Putamen (tissue), 1 donor: ENCODE results near the gene MLLT1.

Experiments
- DNase-seq: peaks from one replicate; pipeline ENCODE4 v3.0.0-alpha.2; 2016; ENCODE audit warnings: low spot score

Gene MLLT1

DNA sequence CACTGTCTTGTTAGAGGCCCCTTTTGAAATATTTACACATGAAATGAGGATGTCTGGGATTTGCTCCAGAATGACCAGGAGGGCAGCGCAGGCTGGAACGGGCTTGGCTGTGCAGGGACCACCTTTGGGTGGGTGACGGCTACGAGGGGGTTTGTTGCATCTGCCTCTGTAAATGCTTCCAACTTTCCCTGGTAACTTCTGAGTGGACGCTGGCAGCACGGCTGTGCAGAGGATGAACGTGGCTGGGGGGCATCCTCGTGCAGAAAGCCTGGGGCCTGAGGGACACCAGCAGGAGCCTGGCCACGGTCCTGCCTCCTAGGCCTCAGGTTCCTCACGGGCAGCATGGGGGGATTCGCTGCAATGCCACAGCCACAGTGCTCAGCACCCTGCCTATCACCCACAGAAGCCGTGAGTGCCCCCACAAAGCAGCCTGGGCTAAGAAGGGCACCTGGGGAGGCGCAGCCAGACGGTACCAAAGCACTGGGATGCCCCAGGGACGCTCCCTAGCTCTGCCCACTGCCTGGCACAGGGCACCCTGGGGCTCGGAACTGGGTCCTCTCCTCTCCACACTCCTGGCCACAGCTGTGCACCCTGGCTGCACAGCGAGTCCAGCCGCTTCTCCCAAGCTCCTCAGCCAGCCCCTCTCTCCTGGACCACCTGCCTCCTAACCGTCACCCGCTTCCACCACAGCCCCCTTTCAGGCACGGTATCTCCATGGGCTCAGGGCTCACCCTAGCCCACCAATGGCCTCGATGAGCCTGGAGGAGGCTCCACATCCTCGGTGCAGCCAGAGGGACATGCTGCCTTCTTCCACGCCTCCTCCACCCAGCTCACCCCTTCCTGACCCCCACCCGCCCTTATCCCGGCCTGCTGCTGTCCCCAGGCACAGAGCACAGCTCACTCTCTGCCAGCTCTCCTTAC is 44.5 kb downstream of the MLLT1 start:
- DNase-seq = no peak

DNA sequence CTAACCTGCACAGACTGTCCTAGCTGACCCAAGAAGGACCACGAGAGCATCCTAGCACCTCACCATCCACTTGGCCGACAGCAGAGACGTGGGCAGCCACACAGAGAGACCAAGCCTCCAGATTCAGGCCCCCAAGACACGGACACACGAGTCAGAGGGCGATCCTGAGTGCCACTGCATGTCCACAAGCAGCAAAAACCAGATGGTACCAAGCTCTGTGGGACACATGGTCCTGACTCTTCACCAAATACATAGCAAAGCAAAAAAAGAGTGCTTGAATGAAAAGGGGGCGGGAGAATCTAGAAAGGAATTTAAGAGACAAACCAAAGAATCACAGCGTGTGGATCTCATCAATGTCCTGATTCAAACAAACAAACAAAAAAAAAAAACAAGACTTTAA is 45.2 kb downstream of the MLLT1 start:
- DNase-seq = no peak

DNA sequence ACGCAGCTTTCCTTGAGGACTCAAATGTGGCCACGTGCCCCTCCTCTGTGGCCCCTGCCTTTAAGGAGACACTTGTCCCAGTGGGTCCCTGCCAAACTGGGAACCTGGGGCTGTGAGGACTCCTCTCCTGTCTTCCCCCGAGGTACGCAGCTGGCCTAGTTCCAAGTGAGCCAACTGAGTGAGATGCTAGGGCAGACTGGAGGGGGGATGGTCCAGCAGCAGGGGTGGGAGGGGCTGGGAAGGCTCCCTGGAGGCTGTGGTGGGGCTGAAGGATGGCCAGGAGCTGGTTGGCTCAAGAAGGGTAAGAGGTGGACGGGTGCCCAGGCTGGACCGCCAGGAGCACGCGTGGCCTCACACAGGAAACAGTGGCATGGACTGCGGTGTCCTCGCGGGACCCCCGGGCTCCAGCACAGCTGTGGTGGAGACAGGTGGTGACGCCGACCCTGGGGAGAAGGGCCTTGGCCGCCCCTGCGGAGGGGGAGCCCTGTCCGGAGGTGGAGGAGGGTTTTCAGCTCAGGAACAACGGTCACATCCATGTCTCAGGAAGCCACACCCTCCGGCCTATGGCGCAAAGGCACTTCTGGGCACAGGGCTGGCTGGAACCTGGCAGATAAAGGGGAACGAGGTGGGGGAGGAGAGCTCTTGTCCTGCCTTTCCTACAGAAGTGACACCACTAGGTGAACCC is 45.8 kb downstream of the MLLT1 start:
- no peak for DNase-seq

DNA sequence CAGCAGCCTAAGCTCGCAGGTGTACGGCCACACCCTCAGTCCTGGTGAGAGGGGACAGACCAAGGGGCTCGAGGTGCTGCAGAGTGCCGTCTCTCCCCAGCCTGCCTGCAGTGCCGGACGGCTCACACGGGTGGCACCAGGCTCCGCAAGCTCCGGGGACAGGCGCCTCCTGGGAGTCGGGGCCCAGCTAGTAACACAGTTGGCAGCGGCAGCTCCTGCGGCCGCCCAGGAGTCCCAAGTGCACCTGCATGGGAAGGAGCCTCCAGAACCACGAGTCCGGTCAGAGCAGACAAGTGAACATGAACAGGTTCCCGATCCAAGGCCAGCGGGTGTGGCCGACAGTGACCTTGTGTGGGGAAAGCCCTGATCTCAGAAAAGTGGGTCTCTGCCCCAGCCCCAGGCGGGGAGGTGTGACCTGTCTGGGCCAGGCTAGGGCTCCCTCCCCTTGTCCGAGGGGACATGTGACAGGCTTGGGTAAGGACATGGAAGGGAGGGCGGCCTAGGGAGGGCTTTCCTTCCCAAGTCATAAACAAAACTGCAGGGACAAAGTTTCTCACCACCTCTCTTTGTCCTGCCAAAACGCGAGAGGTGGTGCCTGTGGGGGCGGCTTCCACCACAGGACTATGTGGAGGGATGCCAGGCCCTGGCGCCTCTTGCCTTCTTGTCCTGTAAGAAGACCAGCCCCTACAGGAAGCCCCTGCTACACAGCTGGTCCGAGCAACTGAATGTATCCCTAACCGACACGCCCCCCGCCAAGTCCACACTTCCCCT is 46.5 kb downstream of the MLLT1 start:
- DNase-seq = no peak

DNA sequence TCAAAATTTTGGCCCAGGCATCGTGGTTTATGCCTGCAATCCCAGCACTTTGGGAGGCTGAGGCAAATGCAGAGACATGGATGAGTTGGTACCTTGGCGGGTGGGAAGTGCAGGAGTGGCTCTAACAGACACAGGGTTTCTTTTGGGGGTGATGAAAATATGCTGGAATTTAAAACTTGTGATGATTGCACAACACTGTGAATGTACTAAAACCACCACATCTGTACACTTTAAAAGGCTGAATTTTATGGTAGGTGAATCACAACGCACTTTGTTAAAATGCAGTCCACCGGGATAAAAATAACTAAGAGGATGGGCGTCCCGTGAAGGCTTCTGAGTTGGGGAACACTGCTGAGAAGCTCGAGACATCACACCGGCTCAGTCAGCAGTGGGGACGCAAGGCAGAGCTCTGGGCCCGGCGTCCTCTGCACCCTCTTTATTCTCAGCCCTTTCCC is 47.1 kb downstream of the MLLT1 start:
- DNase-seq = no peak

DNA sequence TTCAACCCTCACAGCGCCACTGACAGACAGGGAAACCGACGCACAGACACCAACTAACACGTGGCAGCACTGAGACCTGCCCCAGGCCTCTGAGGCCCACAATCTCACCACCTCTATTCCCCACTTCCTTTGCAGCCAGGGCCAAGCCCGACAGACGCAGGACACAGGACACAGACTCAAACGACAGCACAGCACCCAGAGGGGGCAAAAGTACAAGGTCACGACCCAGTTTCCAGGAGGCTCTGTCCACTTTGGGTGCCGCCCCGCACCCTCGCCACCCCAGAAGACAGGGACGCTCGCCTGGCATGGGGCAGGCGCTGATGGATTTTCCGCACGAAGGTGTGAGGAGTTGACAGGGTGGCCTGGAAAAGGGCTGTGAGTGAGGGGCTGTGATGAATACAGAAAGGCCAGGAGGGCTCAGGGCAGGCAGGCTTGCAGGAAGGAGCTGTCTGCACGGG is 48.8 kb downstream of the MLLT1 start:
- DNase-seq = no peak

DNA sequence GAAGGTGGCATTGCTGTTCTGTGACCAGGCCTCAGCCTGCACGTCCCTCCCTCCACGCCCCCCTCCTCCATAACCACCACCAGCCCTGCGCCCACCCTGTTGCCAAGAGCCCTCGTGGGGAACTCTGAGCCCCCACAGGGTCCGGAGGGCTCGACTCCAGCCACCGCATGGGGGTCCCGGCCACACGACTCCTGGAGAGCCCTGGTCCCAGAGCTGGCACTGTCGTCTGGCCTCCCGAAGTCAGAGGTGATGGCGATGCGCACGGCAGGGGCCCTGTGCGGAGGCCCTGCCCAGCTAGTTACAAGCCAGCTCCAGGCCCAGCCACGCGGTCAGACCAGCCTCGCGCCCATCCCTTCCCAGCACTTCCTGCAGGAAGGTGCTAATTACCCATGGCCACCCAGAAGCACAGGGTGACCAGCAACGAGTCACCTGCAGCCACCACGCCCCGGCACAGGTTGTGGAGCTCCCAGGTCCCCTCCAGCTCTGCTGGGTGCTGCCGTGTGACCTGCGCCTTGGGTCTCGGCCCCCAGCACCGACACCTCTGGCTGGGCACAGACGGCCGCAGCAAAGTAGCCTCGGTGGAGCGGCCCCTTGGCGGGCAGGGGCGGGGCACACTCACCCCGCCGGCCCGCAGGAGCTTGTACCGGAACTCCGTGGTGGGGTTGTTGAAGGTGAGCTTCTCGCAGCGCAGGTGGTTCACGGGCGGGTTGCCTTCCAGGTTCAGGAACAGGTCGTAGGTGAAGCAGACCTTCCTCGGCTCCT is 49.6 kb downstream of the MLLT1 start:
- DNase-seq = no peak

DNA sequence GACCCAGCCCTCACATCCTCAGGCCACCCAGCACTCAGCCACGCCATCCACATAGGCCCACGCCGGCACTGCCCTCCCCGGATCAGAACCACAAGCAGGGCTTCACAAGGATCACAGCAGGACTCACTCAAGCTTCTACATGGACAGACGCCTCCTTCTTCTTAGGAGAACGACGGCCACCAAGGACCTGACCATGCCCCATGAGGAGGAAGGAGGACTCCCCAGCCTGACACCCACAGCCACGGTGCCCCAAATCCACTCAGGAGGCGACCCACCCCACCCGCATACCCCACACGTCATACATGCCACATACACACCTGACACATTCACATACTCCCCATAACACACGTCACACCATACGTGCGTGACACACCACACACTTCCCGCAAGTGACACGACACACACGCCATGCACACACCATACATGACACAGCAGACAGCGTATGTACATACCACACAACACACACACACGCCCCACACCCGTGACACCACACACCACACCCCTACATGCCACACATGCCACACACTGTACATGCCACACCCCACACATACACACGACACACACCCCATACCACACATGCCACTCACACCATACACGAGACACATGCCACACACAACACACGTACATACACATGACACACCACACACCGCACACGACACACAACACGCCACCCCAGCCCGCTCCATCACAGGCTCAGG is 50.4 kb downstream of the MLLT1 start:
- no peak for DNase-seq

DNA sequence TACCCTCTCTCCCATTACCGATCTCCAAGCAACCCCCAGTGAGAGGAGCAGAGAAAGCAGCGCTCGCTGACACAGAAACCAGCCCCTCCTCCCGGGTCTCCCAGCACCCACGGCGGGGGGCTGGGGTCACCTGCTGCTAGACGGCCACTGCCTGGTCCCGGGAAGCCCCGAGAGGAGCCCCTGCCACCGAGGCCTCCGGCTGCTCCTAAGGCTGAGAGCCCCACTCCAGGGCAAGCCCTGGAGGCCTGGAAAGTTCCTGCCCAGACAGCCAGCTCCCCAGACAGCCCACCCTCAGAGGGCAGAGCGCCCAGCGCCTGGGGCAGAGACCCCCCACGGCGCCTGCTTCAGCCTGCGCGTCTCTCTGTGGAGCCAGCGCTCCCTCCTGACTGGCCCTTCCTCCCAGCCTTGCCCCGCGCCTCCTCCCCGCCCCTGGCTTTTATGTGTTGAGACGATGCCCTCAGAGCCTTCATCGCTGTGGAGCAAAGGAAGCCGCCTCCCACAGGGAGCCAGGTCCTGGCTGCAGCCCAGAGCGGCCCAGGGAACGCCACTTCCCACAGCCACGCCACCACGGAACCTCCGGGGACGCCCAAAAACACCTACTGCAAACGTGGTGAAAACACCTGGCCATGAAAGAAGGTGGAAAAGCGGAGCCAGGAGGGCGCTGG is 51.1 kb downstream of the MLLT1 start:
- DNase-seq = no peak

DNA sequence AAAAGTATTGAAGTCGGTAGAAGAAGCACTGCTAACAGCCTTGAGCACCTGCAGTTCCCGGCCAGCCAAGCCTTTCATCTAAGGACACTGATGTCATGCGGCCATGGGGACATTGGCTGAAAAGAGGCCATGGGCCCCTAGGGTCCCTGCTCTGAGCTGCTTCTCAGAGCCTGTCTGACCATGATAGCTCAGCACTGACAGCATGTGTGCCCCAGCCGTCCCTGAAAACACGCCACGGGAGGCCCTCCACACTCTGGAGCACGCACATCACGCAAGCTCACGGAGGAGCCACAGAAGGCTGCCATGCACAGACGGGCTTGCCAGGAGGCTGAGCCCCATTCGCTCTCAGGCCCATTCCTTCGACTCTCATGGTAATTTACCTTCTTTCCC is 51.8 kb downstream of the MLLT1 start:
- DNase-seq = no peak

DNA sequence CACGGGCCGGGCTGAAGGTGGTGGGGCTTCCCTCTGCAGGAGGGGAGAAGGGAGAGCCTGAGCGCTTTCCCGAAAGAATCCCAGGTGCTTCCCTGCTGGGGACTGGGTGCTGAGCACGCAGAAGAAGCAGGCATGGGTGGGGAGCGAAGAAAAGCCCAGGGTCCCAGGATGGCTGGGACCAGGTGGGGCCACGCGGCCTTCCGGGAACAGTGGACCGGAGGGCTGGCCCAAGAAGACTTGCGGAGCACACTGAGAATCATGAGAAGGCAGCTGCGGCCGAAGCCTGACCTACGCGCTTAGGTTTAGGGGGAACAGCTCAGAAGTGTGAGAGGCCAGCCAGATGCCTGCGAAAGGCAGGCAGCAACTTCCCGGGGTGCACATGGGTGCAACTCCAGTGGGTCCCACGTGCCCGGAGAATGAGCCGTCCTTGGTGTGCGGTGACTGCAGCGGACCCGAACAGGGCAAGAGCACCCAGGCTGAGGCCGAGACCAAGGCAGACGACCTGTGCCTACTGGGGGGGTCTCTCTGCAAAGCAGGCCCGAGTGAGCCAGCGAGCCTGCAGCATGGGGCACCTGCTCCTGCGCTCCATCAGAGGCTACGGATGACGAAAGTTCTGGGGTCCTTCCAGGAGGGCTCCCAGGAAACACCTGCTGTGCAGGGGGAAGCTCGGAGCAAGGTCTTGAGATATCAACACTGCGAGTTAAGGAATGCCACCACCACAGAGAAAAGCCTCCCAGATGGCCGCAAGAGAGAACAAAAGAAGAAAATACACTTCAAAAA is 52.4 kb downstream of the MLLT1 start:
- no peak for DNase-seq

DNA sequence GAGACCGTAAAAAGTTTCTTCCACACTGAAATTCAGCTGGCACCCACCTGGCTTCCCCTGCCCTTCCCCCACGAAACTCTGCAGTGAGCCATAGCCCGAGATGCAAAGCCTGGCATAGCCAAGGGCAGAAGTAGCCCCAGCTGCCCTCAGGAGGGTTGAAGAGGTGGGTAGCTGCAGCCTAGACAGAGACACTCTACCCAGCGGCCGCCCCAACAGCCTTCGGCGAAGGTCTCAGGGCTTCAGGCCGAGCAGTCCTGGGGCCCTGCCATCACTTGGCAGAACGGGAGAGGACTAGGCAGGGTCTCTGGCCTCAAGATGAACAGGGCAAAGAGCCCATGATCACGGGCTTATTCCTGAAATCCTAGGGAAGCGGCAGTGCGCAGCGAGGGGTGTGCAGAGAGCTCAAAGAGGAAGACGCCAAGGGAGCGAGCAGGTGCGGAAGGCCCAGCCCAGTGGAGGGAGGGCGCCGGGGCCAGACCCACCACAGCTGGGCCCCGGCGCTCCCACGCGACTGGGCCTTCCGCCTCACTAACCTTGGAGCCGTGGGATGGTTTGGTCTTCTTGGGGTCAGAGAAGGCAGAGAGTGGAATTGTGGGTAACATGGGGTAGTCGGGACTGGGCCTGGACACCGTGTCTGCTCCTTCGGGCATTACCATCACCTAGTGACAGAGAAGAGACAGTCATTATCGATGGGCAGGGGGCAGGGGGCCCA is 53.2 kb downstream of the MLLT1 start:
- no peak for DNase-seq

DNA sequence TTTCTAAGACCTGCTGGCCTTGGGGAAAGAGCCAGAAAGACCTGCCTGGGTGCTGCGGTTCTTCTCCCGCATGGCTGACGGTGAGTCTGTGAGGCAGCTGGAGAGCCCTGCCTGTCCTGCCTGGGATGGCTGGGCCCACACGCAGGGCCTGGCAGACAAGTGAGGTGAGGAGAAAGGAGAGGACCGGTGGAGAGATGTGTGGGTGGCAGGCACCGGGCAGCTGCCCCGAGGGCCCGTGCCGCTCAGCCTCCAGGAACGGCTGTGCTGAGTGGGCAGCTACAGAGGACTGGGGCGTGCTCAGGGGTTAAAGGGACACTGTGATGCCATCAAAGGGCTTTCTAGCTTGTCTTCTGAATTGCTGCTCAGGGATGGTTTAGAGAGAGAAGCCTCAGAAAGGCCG is 53.8 kb downstream of the MLLT1 start:
- no peak for DNase-seq

DNA sequence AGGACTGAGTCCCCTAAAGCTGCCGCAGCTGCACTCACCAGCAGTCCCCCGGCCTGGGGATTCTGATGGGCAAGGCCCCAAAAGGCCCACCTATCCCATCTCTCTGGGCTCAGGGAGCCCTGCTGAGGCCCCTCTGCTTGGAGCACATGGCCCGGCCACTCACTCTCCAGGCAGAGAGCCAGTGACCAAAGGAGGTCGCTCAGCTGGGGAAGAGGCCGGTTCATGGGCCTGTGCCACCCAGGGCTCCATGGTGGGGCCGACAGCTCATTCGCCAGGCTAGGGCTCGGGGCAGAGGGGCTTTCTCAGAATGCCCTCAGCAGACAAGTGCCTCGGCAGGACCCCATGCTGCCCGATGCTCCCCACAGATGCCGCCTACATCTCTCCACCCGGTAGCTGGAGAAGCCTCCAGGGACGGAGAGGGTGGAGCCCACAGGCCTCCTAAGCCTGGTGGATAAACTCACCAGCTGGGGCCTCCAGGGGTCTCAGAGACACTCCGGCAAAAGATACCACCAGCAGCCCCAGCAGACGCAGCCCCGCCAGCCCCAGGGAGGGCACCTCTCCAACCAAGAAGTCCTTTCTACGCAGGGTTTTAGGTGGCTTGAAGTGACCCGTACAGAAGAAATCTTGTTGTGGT is 54.4 kb downstream of the MLLT1 start:
- DNase-seq = no peak

DNA sequence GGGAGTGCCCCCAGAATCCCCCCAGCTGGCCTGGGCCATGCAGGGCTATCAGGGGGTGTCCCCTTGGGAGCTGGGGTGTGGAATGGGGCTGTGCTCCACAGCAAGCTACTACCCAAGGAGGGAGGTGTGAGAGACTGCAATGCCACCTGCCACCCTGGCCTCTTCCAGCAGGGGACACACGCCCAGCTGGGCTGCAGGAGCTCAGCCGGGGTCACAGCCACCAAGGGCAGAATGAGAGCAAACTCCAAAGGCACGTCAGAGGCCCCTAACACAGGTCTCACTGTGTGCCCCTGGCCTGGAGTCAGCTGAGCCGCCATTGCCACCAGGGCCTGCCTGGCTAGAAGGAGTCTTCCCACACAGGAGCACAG is 55.5 kb downstream of the MLLT1 start:
- DNase-seq = no peak

DNA sequence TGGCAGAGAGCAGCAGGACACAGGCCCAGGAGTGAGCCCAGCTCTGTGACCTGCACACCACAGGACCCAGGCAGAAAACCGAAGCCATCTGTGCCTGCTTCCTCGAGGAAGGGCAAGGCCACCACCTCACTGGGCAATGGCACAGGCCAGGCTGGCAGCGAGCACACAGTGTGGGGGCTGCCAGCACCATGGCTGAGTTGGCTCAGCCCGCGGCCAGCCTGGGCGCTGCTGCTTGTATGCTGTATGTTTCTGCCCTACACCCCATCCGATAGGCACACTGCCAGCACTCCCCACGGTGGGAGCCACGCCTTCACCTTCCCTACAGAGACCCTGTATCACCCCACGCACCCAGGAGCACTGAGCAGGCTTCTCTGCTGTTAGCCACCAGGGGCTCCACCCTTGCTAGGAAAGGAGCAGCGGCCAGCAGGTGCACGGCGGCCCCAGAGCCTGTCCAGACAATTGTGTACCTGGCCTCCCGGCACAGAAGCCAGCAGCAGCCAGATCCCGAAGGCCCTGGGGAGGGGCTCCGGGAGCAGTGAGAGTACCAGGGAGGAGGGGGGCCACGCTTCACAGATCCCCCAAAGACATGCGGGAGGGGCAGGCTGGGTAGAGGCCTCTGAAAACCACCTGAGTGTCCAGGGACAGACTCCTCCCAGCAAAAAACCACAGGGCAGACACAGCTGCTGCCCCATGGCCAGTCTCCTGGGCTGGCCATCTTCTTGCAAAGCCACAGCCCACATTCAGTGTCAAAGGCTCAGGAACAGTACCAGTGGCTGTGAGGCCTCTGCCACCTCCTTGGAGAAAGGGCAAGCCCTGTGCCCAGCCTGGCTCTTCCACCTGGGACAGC is 56.1 kb downstream of the MLLT1 start:
- DNase-seq = no peak

DNA sequence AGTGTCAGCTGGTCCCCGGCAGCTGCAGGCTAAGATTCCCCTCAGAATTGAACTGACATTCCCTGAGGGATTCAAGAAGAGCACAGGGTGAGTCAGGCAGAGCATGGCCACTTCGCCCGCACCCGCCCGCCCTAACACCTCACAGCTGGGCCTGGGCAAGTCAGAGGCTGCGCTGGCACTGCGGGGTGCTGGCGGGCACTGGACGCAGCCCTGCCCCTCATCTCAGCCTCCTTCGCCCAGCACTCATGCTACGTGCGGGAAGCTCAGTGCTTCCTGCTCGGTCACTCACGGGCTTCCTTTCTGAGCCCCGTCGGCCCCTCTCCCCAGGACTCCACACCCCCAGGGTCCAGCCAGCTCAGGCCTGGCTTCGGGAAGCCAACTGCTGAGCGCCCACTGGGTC is 56.9 kb downstream of the MLLT1 start:
- no peak for DNase-seq
